GM12878 (cell line): ENCODE results near the gene VIL1. TPM values are rescaled to one million over a fixed set of nuclear protein-coding genes. Genes with fewer than 3 reads are reported as not detected.

Experiments
- ATAC-seq: fragments of 200-7000 bp; cut with Tn5 transposase; 3 replicates; pipeline ENCODE4 v1.9.1; 2020; ENCODE audit warnings: mild to moderate bottlenecking, moderate library complexity
- BruUV-seq: library from RNA; stranded (reverse); fragments of 400-500 nt; replicated peaks from 2 replicates; lab custom pipeline; 2021; lab: Mats Ljungman, UMichigan
- CTCF ChIA-PET: fragments of 300-600 bp; sonication (Branson Sonifier 250); formaldehyde crosslinking; extraction: SDS; loops from one replicate; lab custom pipeline; 2021; ENCODE audit warnings: inconsistent platforms; lab: Yijun Ruan, JAX
- POLR2A ChIA-PET: fragments of 350-600 bp; formaldehyde crosslinking; extraction: SDS; loops from one replicate; lab custom pipeline; 2021; ENCODE audit warnings: inconsistent platforms; lab: Charles Lee
- RAD21 ChIA-PET: fragments of 300-600 bp; sonication (Branson Sonifier 250); formaldehyde crosslinking; loops from one replicate; lab custom pipeline; 2023; ENCODE audit warnings: antibody characterized with exemption; ENCODE audit not compliant: unreplicated experiment; lab: Charles Lee
- SMC1A ChIA-PET: fragments of 300-600 bp; sonication (Branson Sonifier 250); formaldehyde crosslinking; loops from one replicate; lab custom pipeline; 2023; ENCODE audit not compliant: unreplicated experiment, uncharacterized antibody; lab: Charles Lee
- DNase-seq: peaks from one replicate; pipeline ENCODE4 v3.0.0-alpha.2; 2011; ENCODE audit warnings: low read depth, low spot score
- FAIRE-seq: peaks from 3 replicates; lab custom pipeline; 2011; peaks lifted over from hg19 to GRCh38; lab: Jason Lieb, UNC
- H2AFZ ChIP-seq: 2 replicates; pipeline ENCODE4 v1.6.0; 2011; ENCODE audit warnings: low read depth, low read length, control low read depth; ENCODE audit not compliant: control insufficient read depth
- H3K27ac ChIP-seq: 2 replicates; pipeline ENCODE4 v1.5.1; 2011; ENCODE audit warnings: control low read depth; ENCODE audit not compliant: control insufficient read depth, insufficient read depth
- H3K27me3 ChIP-seq, 2 experiments: replicated peaks in 1 of 2; 2 replicates each; pipeline versions ENCODE4 v1.6.0 to v1.6.1; 2011; ENCODE audit warnings: low read length in 1 of 2; ENCODE audit not compliant: control insufficient read depth in 2 of 2, insufficient read depth in 2 of 2
- H3K36me3 ChIP-seq, 2 experiments: 2 replicates each; pipeline ENCODE4 v1.5.1; 2011; ENCODE audit warnings: low read length in 1 of 2; ENCODE audit not compliant: control insufficient read depth in 2 of 2, insufficient read depth in 2 of 2
- H3K4me1 ChIP-seq: 2 replicates; pipeline ENCODE4 v1.6.1; 2011; ENCODE audit warnings: mild to moderate bottlenecking, low read length, moderate library complexity, mixed read lengths; ENCODE audit not compliant: control insufficient read depth, insufficient read depth
- H3K4me2 ChIP-seq: 2 replicates; pipeline ENCODE4 v1.6.0; 2011; ENCODE audit warnings: control low read depth; ENCODE audit not compliant: control insufficient read depth, insufficient read depth
- H3K4me3 ChIP-seq: fragments of 200-600 bp; sonication (generic); 2 replicates; pipeline ENCODE4 v1.5.1; 2016
- H3K79me2 ChIP-seq: 2 replicates; pipeline ENCODE4 v1.6.0; 2011; ENCODE audit warnings: low read length; ENCODE audit not compliant: control insufficient read depth, insufficient read depth
- H3K9ac ChIP-seq: 2 replicates; pipeline ENCODE4 v1.8.0; 2011; ENCODE audit warnings: low read length, control low read depth, mixed read lengths; ENCODE audit not compliant: control insufficient read depth, insufficient read depth
- H3K9me3 ChIP-seq: replicated peaks from 3 replicates; pipeline ENCODE4 v1.5.1; 2011; ENCODE audit warnings: mild to moderate bottlenecking, low read length; ENCODE audit not compliant: control insufficient read depth, insufficient read depth
- H4K20me1 ChIP-seq: 2 replicates; pipeline ENCODE4 v1.6.0; 2011; ENCODE audit not compliant: control insufficient read depth, insufficient read depth
- MTA3 ChIP-seq: IDR thresholded peaks from 2 replicates; pipeline ENCODE4 v1.6.1; 2012; ENCODE audit warnings: low read length, inconsistent platforms, borderline replicate concordance
- NFXL1 ChIP-seq: fragments of 450-650 bp; IDR thresholded peaks from 2 replicates; pipeline ENCODE4 v1.6.1; 2017; ENCODE audit warnings: antibody characterized with exemption, mild to moderate bottlenecking, borderline replicate concordance
- RCOR1 ChIP-seq: conservative IDR thresholded peaks from 2 replicates; pipeline ENCODE4 v1.6.1; 2012; ENCODE audit warnings: low read depth, low read length, improper control_type of control experiment
- WGBS: methylation state at CpG from one replicate; pipeline ENCODE4 v1.1.6; 2016; ENCODE audit warnings: low lambda C conversion rate; ENCODE audit not compliant: insufficient replicate concordance, insufficient coverage; ENCODE audit errors: missing lambda C conversion rate; 5-methylcytosine and 5-hydroxymethylcytosine counted together
- in situ Hi-C: fragments of 300-500 bp; cut with MboI; formaldehyde crosslinking; loops from 9 replicates; pipeline ENCODE4 v1.14.3; 2018; ENCODE audit warnings: mixed read lengths
- intact Hi-C: fragments of 100-400 bp; cut with micrococcal nuclease; formaldehyde crosslinking; loops from one replicate; pipeline ENCODE4 v1.14.2; 2022; ENCODE audit not compliant: unreplicated experiment
- polyA plus RNA-seq, 11 experiments: library from polyadenylated mRNA; depleted of rRNA in 4 of 11; unstranded in 6 of 11; stranded (reverse) in 5 of 11; fragments of >200 nt; fragmentation: Nextera tagmentation in 4 of 11; fragmentation: Illumina TruSeq in 1 of 11; extraction: Ambion mirVana in 4 of 11; extraction: Trizol in 1 of 11; gene quantifications; 1 replicate in 1 of 11; 2 replicates in 10 of 11; pipeline versions ENCODE4 v1.2.1 to v1.2.3, GENCODE V29; 2011 to 2016; ENCODE audit warnings: inconsistent platforms in 2 of 11, missing spikeins in 2 of 11, low read depth in 1 of 11
- total RNA-seq, 4 experiments: library from RNA; depleted of rRNA in 3 of 4; stranded (reverse); fragments of >200 nt in 3 of 4; fragmentation: Illumina TruSeq in 1 of 4; extraction: Trizol in 1 of 4; gene quantifications; 2 replicates each; pipeline versions ENCODE4 v1.2.1 to v1.2.3, GENCODE V29; 2013 to 2021
- TF ChIP-seq, protein P1 (sequence below): fragments of 450-650 bp; formaldehyde crosslinking; IDR thresholded peaks from 2 replicates; pipeline ENCODE4 v1.4.0; 2020; ENCODE audit warnings: mild to moderate bottlenecking, moderate library complexity

Gene VIL1
- total and polyA plus RNA-seq, 10 of the 15 experiments (the other 5 are each of a cell fraction or from before 2014, with no cell fraction given), result 0.03 to 1.9 (median 0.33) TPM

DNA sequence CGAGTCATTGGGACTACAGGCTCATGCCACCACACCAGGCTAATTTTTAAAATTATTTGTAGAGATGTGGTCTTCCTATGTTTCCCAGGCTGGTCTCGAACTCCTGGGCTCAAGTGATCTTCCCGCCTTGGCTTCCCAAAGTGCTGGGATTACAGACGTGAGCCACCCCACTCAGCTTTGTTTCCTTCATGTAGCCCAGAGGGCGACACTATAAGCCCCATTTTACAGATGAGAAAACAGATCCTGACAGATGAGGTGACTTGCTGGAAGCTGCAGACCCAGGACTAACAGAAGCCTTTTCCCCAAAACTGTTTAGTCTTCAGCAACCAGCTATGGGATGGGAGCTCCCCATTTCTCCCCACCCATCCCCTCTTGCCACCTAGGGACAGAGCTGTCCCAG is 26.5 kb upstream of the VIL1 start:
- H3K27ac ChIP-seq, result no peak overlapping the region
- peaks cover 9% of the 10 kb centered on the region for H3K79me2 ChIP-seq
- no peaks in the 10 kb centered on the region; a peak in 1 of 4 replicates for H3K27me3 ChIP-seq
- POLR2A ChIA-PET, result interaction anchor here (0.6 kb wide), 1 partner anchor 11 kb away, joined by 5 read pairs; no protein-coding TSS in a partner anchor
- no peak for DNase-seq
- ATAC-seq, result no peak
- SMC1A ChIA-PET, result interaction anchor here (0.6 to 2.3 kb wide), 3 partner anchors 69 to 120 kb away, joined by 3 to 18 read pairs (median 3); no protein-coding TSS in a partner anchor
- BruUV-seq, result no TSS peak
- peaks cover 26% of the 10 kb centered on the region for H3K4me1 ChIP-seq
- no peaks in the 10 kb centered on the region for H3K36me3 ChIP-seq
- TF ChIP-seq MTA3 (no peak), NFXL1 (no peak), RCOR1 (no peak)
- TF ChIP-seq, protein P1, sequence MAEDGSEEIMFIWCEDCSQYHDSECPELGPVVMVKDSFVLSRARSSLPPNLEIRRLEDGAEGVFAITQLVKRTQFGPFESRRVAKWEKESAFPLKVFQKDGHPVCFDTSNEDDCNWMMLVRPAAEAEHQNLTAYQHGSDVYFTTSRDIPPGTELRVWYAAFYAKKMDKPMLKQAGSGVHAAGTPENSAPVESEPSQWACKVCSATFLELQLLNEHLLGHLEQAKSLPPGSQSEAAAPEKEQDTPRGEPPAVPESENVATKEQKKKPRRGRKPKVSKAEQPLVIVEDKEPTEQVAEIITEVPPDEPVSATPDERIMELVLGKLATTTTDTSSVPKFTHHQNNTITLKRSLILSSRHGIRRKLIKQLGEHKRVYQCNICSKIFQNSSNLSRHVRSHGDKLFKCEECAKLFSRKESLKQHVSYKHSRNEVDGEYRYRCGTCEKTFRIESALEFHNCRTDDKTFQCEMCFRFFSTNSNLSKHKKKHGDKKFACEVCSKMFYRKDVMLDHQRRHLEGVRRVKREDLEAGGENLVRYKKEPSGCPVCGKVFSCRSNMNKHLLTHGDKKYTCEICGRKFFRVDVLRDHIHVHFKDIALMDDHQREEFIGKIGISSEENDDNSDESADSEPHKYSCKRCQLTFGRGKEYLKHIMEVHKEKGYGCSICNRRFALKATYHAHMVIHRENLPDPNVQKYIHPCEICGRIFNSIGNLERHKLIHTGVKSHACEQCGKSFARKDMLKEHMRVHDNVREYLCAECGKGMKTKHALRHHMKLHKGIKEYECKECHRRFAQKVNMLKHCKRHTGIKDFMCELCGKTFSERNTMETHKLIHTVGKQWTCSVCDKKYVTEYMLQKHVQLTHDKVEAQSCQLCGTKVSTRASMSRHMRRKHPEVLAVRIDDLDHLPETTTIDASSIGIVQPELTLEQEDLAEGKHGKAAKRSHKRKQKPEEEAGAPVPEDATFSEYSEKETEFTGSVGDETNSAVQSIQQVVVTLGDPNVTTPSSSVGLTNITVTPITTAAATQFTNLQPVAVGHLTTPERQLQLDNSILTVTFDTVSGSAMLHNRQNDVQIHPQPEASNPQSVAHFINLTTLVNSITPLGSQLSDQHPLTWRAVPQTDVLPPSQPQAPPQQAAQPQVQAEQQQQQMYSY, result no peak
- H3K9ac ChIP-seq, result no peak overlapping the region
- RAD21 ChIA-PET, result interaction anchor here (1.0 to 2.4 kb wide), 4 partner anchors 9 to 122 kb away, joined by 3 to 7 read pairs (median 4); partner anchors contain the start of genes AAMP and PNKD
- intact Hi-C loops (no loop called here), in situ Hi-C loops (loop anchor here (25.0 kb wide), 1 partner anchor 105 kb away; the partner anchor contains the start of gene TMBIM1)
- H3K4me2 ChIP-seq, result no peak overlapping the region
- H4K20me1 ChIP-seq, result no peaks in the 10 kb centered on the region
- FAIRE-seq, result no peak
- H3K9me3 ChIP-seq, result no peaks in the 10 kb centered on the region
- WGBS, result 58% methylated on average over 5 of the region's 5 CpGs
- no peak overlapping the region for H2AFZ ChIP-seq
- CTCF ChIA-PET, result interaction anchor here (0.8 to 4.9 kb wide), 3 partner anchors 91 to 120 kb away, joined by 4 to 34 read pairs (median 24); no protein-coding TSS in a partner anchor
- H3K4me3 ChIP-seq, result no peak overlapping the region
